COLO668 (cell line): ENCODE results near the gene GPC6.

Source experiments
- DNase-seq: peaks from one replicate; lab custom pipeline; 2025; ENCODE audit not compliant: unreplicated experiment; lab: John Stamatoyannopoulos, UW

Gene GPC6

GRCh38 chr13:93230261-93230855 is 3.8 kb downstream of the GPC6 start:
- no peak for DNase-seq

DNA sequence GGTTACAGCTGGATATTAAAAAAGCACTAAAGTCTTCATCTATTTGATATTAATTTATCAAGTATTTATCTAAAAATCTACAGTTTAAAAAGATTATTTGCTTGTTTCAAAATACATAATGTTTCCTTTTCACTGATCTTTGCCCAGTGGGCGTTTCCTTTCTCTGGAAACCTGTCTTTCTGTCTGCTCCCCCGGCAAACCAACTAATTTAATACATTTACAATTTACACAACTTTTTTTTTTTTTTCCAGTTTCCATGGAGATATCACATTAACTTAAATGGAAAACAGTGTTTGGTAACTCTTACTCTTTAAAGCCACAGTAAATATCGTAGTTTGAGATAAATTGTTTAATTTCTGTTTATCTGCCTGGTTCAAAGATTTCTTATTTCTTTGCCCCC is 5.3 kb downstream of the GPC6 start:
- no peak for DNase-seq

DNA sequence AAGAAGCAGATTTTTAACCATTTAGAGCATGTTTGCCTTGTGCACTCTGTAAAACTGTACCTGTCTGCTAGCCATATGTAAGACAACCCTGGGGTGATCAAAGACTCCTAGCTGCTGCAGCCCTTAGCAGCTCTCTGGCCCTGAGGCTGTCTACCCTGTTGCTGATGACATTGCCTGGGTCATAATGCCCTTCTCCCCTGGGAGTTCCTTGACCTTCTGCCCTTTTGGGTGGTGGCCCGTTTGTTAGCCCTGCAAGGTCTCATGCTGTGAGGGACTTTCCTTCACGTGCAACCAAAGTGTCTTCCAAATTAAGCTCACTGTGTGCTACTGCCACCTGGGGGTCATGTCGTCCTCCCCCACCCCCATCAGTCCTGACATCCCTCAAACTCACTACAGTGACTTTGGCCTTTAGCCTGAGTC is 7.4 kb downstream of the GPC6 start:
- peak; percentile 32 for DNase-seq

DNA sequence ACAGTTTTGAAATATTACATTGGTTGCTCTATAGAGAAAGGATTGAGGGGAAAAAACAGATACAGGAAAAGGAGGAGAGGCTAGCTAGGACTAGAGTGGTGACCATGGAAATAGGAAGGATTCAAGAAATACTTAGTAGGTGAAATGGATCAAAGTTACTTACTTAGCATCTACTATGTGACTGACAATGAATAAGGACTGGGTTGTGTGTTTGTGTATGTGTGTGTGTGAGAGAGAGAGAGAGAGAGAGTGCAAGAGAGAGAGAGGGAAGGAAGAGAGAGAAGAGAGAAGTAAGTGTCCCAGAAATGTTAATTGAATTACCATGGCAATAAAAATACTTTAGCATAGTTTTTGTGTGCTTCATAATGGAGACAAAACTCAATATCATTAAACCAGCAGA is 7.9 kb downstream of the GPC6 start:
- DNase-seq: no peak

- DNase-seq: no peak
Observed at GRCh38 chr13:93235258-93236015, 8.8 kb downstream of the GPC6 start.

- DNase-seq: no peak
Observed at GRCh38 chr13:93238711-93239110, 12.1 kb downstream of the GPC6 start.

GRCh38 chr13:93243375-93244063 is 16.9 kb downstream of the GPC6 start:
- DNase-seq: no peak

DNA sequence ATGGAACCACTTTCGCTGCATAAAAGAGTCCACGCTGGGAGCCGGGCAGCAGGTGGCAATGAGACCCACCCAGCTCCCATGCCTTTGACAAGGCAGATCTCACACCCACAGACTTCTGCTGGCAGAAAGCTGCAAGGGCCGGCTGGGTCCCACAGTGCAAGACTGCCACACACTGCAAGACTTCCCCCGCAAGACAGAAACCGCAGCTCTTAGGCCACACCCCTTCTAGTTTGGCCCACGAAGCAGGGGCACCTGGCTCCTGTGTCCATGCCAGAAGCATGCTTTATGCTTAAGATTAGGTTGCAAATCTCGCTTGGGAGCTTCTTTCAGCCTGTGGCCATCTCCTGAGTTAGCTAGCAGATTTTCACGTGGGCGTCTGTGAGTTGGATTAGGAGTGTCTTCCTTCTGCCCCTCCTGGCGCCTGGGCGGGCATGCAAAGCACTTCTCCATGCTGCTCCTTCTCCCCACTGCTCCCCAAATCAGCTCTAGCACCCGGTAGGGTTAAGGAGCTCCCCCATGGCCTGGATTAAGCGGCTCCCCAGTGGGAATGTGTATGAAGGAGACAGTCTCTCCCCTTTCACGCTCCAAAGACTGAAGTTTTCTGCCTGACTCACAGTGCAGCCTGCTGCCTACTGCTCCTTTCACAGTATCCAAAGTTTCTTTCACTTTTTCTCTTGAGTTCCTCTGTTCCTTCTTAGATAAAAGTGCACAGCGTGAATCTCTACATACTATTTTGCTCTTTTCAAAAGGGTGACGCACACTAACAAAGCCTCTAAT is 17.7 kb downstream of the GPC6 start:
- DNase-seq: no peak

DNA sequence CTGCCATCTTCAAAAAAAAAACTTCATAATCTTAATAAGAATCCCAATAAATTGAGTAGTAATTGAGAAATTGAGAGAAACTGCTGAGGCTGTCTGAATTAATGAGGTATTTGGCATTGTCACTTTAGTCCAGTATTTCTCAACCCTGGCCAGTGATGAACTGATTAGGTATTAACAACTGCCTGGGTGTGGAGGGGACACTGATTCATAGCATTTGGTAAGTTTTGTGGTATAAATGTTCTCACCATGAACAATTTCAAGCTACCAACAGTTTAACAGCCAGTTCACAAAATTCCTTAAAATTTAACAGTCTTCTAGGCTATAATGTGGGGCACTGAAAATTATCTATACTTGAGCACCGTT is 18.3 kb downstream of the GPC6 start:
- no peak for DNase-seq

- DNase-seq: no peak
Observed at GRCh38 chr13:93246069-93246468, 19.5 kb downstream of the GPC6 start.

DNA sequence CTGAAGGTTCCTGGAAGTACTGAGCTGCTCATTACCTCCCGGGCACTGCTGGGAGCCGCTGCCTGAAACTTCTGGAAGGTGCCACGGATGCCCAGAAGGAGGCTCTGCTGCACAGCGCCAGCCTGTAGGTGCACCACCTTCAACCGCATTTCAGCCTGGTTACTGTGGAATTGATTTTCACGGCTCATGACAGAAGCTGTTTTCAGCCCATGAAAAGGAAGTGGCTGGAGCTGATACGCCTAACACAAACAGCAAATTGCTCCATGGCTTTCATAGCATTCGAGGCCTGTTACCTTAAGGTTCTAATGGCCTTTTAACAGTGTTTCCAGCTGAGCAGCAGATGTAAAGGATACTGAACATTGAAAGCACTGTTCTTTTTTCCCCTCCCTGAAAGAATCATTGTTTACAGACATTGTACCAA is 22.0 kb downstream of the GPC6 start:
- peak; percentile 94 for DNase-seq

GRCh38 chr13:93249364-93250306 is 23.0 kb downstream of the GPC6 start:
- peak; percentile 45 for DNase-seq

DNA sequence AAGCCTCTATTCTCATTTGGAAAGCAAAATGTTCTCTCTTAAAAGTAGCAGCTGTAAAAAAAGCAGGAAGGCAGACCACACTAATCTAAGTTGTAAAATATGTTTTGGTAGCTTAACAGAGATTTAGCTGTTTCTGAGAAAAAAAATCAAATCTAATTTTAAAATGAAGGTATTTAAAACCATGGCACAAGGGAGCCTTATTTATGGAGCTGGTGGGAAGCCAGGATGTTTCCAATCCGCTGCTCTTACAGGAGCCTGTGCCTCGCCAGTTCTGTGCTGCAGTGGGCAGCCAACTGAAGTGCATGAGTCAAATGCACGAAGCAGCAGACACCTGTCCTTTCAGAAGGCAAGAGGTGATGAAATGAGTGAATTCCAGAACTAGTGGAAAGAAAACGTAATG is 28.2 kb downstream of the GPC6 start:
- DNase-seq: peak; percentile 28

- no peak for DNase-seq
Observed at GRCh38 chr13:93256998-93257397, 30.4 kb downstream of the GPC6 start.

DNA sequence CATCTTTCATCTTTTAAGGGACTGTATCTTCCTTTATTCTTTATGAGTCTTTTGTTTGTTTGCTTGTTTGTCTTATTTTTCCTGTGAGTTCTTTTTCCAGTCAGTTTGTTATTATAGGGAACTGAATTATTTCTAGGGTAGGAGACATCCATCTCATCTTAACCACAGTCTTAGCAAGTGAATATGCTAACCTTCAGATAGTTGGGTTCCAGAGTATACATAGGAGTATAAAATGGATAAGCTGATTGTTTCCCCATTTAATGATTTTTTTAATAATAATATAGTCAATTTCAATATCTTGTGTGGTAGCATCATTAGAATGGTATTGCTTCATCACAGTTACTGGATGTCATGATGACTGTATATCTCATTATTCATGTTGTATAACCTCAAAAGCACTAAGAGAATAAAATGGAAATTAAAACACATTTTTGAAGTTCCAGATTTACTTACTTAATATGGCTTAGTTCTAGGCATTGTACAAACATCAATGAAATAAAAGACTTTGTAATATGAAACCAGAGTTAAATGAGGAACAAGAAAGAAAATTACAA is 33.0 kb downstream of the GPC6 start:
- no peak for DNase-seq

DNA sequence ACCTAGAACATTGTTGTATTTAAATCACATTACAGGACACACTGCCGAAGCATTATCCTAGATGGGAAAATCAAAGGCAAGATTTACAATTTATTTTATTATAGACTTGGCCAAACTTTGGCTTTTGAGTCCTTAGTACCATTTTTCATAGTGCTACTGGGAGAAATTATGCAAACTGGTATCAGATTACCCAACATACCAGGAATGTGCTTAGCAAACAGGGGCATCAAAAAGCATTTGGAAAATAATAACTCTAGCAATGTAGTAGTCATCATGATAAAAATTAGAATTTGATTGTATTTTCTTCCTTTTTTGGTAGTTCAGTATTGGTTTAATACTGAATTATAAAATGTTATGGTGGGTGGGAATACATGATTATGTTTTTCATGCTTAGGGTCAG is 34.0 kb downstream of the GPC6 start:
- no peak for DNase-seq

- no peak for DNase-seq
Observed at GRCh38 chr13:93262729-93263345, 36.2 kb downstream of the GPC6 start.

DNA sequence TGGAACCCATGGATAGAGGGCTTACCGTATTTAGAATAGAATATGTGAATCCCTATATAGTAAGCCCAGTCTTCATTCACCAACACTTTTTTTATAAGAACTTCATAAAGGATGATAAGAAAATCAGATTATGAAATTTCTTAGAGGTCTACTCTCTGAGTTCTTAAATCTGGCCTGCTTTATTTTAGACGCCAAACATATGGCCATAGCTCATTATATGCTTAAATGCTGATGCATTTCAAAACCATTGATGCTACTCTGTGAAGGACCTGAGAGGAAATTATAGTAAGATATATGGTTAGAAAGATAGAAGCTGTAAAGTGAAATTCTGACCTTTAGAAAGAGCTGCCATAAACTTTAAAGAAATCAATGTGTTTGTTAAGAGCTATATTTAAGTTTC is 38.3 kb downstream of the GPC6 start:
- no peak for DNase-seq

GRCh38 chr13:93265800-93266199 is 39.2 kb downstream of the GPC6 start:
- DNase-seq: no peak

GRCh38 chr13:93266681-93267080 is 40.1 kb downstream of the GPC6 start:
- no peak for DNase-seq
